22Rv1 (cell line): ENCODE measurements around the gene SAMD4A.

Experiments
- CTCF ChIP-seq: fragments of 450-650 bp; IDR thresholded peaks from 2 replicates; pipeline ENCODE4 v1.5.1; 2017; ENCODE audit warnings: mild to moderate bottlenecking
- ZFX ChIP-seq: fragments of 450-650 bp; IDR thresholded peaks from 2 replicates; pipeline ENCODE4 v1.6.1; 2017; ENCODE audit warnings: antibody characterized with exemption, borderline replicate concordance

GRCh38 chr14:54660604-54661111, 93.7 kb downstream of the SAMD4A start:
- TF ChIP-seq CTCF (no peak), ZFX (no peak)
